Measurements from ENCODE around the gene AP3D1. TPM values are rescaled to one million over a fixed set of nuclear protein-coding genes. Genes with fewer than 3 reads are reported as not detected.

The AP3D1 gene
- total and polyA plus RNA-seq, 8 donors, result 68.8 to 128 (median 81.9) TPM

GRCh38 chr19:2126879-2127518 is 24.4 kb downstream of the AP3D1 start:
- intact Hi-C loops (cut with DNase I), result no loop called here
- Histone ChIP-seq H3K36me3 (peaks cover 0 to 92% of the 10 kb centered on the region in 2 donors), H3K9me3 (no peaks in the 10 kb centered on the region), H3K27me3 (no peaks in the 10 kb centered on the region), H3K27ac (no peak overlapping the region), H3K4me1 (no peaks in the 10 kb centered on the region), H3K4me3 (no peak overlapping the region)
- DNase-seq (no peak), ATAC-seq (no peak)
- no peak for TF ChIP-seq CTCF (IDR thresholded peaks at IDR 0.05)

GRCh38 chr19:2123682-2124387 is 27.5 kb downstream of the AP3D1 start:
- no peak for TF ChIP-seq CTCF (IDR thresholded peaks at IDR 0.05)
- DNase-seq, result no peak
- Histone ChIP-seq H3K27ac (no peak overlapping the region), H3K4me1 (no peaks in the 10 kb centered on the region), H3K9me3 (no peaks in the 10 kb centered on the region), H3K27me3 (no peaks in the 10 kb centered on the region), H3K4me3 (no peak overlapping the region), H3K36me3 (peaks cover 0 to 95% of the 10 kb centered on the region in 2 donors)
- intact Hi-C loops (cut with DNase I), result no loop called here
- peak; percentile 19 for ATAC-seq

- H3K27ac ChIP-seq, result no peak overlapping the region
- intact Hi-C loops (cut with DNase I), result no loop called here
- H3K27me3 ChIP-seq, result no peaks in the 10 kb centered on the region
- no peak overlapping the region for H3K4me3 ChIP-seq
- peaks cover 0 to 100% of the 10 kb centered on the region in 2 donors for H3K36me3 ChIP-seq
- H3K4me1 ChIP-seq, result no peaks in the 10 kb centered on the region
- no peaks in the 10 kb centered on the region for H3K9me3 ChIP-seq
- no peak for ATAC-seq
- no peak for DNase-seq
- no peak for TF ChIP-seq CTCF (IDR thresholded peaks at IDR 0.05)
These were observed 28.4 kb downstream of the AP3D1 start for GRCh38 chr19:2122982-2123381.

- no peaks in the 10 kb centered on the region for H3K27me3 ChIP-seq
- H3K27ac ChIP-seq, result no peak overlapping the region
- DNase-seq (no peak), ATAC-seq (no peak)
- H3K36me3 ChIP-seq, result peaks cover 0 to 100% of the 10 kb centered on the region in 2 donors
- H3K4me1 ChIP-seq, result no peaks in the 10 kb centered on the region
- H3K9me3 ChIP-seq, result no peaks in the 10 kb centered on the region
- intact Hi-C loops (cut with DNase I), result no loop called here
- TF ChIP-seq CTCF (IDR thresholded peaks at IDR 0.05), result no peak
- H3K4me3 ChIP-seq, result no peak overlapping the region
These were observed 29.1 kb downstream of the AP3D1 start for GRCh38 chr19:2122251-2122650.

- Histone ChIP-seq H3K4me3 (no peak overlapping the region), H3K36me3 (peaks cover 0 to 100% of the 10 kb centered on the region in 2 donors), H3K9me3 (no peaks in the 10 kb centered on the region), H3K4me1 (no peaks in the 10 kb centered on the region), H3K27ac (no peak overlapping the region), H3K27me3 (no peaks in the 10 kb centered on the region)
- ATAC-seq (no peak), DNase-seq (no peak)
- no peak for TF ChIP-seq CTCF (IDR thresholded peaks at IDR 0.05)
- intact Hi-C loops (cut with DNase I), result no loop called here
These were observed 29.8 kb downstream of the AP3D1 start for GRCh38 chr19:2121416-2122051.

All from left lung (tissue), 10 donors.